Spleen (tissue), 11 donors: ENCODE results near the gene SOX8. TPM values are rescaled to one million over a fixed set of nuclear protein-coding genes. Genes with fewer than 3 reads are reported as not detected.
A peak's percentile ranks its signal among the peaks of the same experiment; 100 is the strongest.

ENCODE experiments used
- DNase-seq: peaks from one replicate; pipeline ENCODE4 v3.0.0-alpha.2; 2020
- H3K27ac ChIP-seq, 8 donors: fragments of 200-600 bp; sonication (generic) in 7 of 8; 1 replicate in 4 of 8; 2 replicates in 4 of 8; pipeline versions ENCODE4 v1.5.0 to v1.8.0; 2016 to 2021; ENCODE audit warnings: inconsistent platforms in 4 of 8, mild to moderate bottlenecking in 4 of 8, moderate library complexity in 1 of 8
- H3K27me3 ChIP-seq, 7 donors: fragments of 200-600 bp; sonication (generic) in 6 of 7; replicated peaks in 1 of 7; 1 replicate in 4 of 7; 2 replicates in 3 of 7; pipeline versions ENCODE4 v1.5.0 to v1.8.0; 2016 to 2021; ENCODE audit warnings: inconsistent platforms in 3 of 7, mild to moderate bottlenecking in 1 of 7
- H3K36me3 ChIP-seq, 6 donors: fragments of 200-600 bp; sonication (generic) in 5 of 6; 1 replicate in 4 of 6; 2 replicates in 2 of 6; pipeline versions ENCODE4 v1.5.0 to v1.8.0; 2016 to 2021; ENCODE audit warnings: inconsistent platforms in 2 of 6
- H3K4me1 ChIP-seq, 6 donors: fragments of 200-600 bp; sonication (generic) in 5 of 6; 1 replicate in 3 of 6; 2 replicates in 3 of 6; pipeline versions ENCODE4 v1.5.0 to v1.8.0; 2016 to 2021; ENCODE audit warnings: inconsistent platforms in 3 of 6
- H3K4me3 ChIP-seq, 8 donors: fragments of 200-600 bp; sonication (generic) in 7 of 8; 1 replicate in 4 of 8; 2 replicates in 4 of 8; pipeline versions ENCODE4 v1.5.0 to v1.8.0; 2016 to 2021; ENCODE audit warnings: inconsistent platforms in 4 of 8, mild to moderate bottlenecking in 4 of 8, moderate library complexity in 2 of 8
- H3K9me3 ChIP-seq, 8 donors: fragments of 200-600 bp; sonication (generic) in 7 of 8; 1 replicate in 4 of 8; 2 replicates in 4 of 8; pipeline versions ENCODE4 v1.5.0 to v1.8.0; 2016 to 2021; ENCODE audit warnings: inconsistent platforms in 4 of 8
- CTCF ChIP-seq, 11 experiments: fragments of 200-600 bp in 7 of 11; fragments of 450-650 bp in 4 of 11; sonication (generic) in 4 of 11; IDR thresholded peaks in 8 of 11; conservative IDR thresholded peaks in 3 of 11; 1 replicate in 7 of 11; 2 replicates in 4 of 11; pipeline versions ENCODE4 v1.4.0 to v1.8.0; 2016 to 2021; ENCODE audit warnings: antibody characterized with exemption in 11 of 11, inconsistent platforms in 4 of 11, mild to moderate bottlenecking in 1 of 11
- POLR2A ChIP-seq, 3 donors: fragments of 450-650 bp; IDR thresholded peaks; one replicate each; pipeline ENCODE4 v1.5.1; 2017; ENCODE audit warnings: antibody characterized with exemption in 3 of 3, mild to moderate bottlenecking in 1 of 3
- POLR2AphosphoS5 ChIP-seq, 3 donors: sonication (generic); formaldehyde crosslinking; IDR thresholded peaks; one replicate each; pipeline ENCODE4 v1.5.1; 2017; ENCODE audit warnings: antibody characterized with exemption in 3 of 3
- WGBS, 5 donors: extraction: QIAGEN DNeasy Blood & Tissue Kit in 3 of 5; methylation state at CpG; one replicate each; pipeline versions ENCODE4 v1.1.5 to v1.1.7; 2013 to 2018; 5-methylcytosine and 5-hydroxymethylcytosine counted together
- intact Hi-C: fragments of 100-400 bp; cut with DNase I; formaldehyde crosslinking; loops from one replicate; pipeline ENCODE4 v1.15.0; 2023; ENCODE audit warnings: low total_unique reads
- polyA plus RNA-seq, 3 donors: library from polyadenylated mRNA; stranded (reverse); fragments of 200-250 nt; gene quantifications; one replicate each; pipeline ENCODE4 v1.2.1, GENCODE V29; 2013
- total RNA-seq, 7 donors: library from RNA; depleted of rRNA in 3 of 7; stranded (reverse); fragments of >200 nt in 3 of 7; fragmentation: NEBNext Ultra II Directional in 4 of 7; extraction: Animal tissue kit (Norgen Biotek cat#: 25700) in 4 of 7; gene quantifications; one replicate each; pipeline versions ENCODE4 v1.1.0 to v1.2.1, GENCODE V29; 2016 to 2021
- donor health status: healthy with polysubstance abuse.
- donor health status: DM: no; HTN: no; CAD: no; lungs with moderate emphysema.
- donor health status: DM: no; HTN: no; CAD: no.
- donor health status: Bipolar disorder and iron deficiency.
- donor health status: healthy.
- donor health status: DM: no; HTN: no; CAD: no.
- donor health status: DM: yes; HTN: yes; CAD: no.

SOX8 gene
- total and polyA plus RNA-seq, 10 donors: 0.60 to 3.7 (median 1.7) TPM

DNA sequence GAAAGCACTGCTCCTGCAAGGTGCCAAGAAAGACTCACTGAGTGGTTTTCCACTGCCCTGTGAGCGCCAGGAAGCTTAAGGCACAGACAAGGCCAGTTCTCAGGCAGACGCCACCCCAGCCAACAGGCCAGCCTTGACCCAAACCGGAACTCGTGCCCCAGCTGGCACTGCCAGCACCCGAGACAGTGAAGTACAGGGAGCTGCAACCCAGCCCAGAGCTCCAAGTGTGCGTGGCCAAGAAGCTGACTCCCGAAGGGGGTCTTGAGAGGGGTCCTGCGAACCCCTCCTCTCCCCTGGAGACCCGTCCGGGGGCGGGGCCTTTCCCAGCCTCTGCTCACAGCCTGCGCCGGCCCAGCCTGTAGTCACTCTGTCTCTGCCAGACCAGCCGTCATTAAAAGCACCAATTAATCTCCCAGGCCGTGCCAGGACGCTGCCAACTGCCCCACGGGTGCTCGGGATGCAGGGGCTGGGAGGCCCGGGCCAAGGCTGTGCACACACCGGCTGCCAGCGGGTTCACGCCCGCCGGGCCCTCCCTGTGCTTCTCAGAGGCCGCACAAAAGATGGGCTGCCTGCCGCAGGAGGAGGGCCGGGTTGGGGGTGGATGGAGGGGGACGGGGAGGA lies 4.4 kb upstream of the SOX8 start:
- intact Hi-C loops: loop anchor here (10.0 kb wide), 1 partner anchor 162 kb away; no protein-coding TSS in a partner anchor
- Histone ChIP-seq H3K27me3 (peaks cover 0 to 52% (median 23%) of the 10 kb centered on the region in 7 donors), H3K9me3 (no peaks in the 10 kb centered on the region), H3K36me3 (no peaks in the 10 kb centered on the region), H3K4me1 (peaks cover 12 to 79% (median 47%) of the 10 kb centered on the region in 6 donors), H3K4me3 (no peak overlapping the region), H3K27ac (peak overlapping the region in 5 of 8 donors; percentile 44 to 74 (median 60))
- 45 to 62% (median 52%) methylated on average over 20 to 28 of the region's 28 CpGs for WGBS, 5 donors
- TF ChIP-seq POLR2AphosphoS5 (IDR thresholded peaks at IDR 0.05) (peak; percentile 69 to 81 (median 81)), POLR2A (IDR thresholded peaks at IDR 0.05) (no peak)
- DNase-seq: no peak

- TF ChIP-seq POLR2AphosphoS5 (IDR thresholded peaks at IDR 0.05) (no peak), CTCF (IDR thresholded peaks at IDR 0.05 in 8 of 11, conservative IDR thresholded peaks at IDR 0.05 in 3 of 11) (no peak)
- WGBS, 5 donors: 57 to 97% (median 89%) methylated on average over 8 of the region's 8 CpGs
- no peak for DNase-seq
- peaks cover 14 to 83% (median 52%) of the 10 kb centered on the region in 6 donors for H3K4me1 ChIP-seq
- peaks cover 0 to 59% (median 29%) of the 10 kb centered on the region in 7 donors for H3K27me3 ChIP-seq
- no peak overlapping the region for H3K4me3 ChIP-seq
- peak overlapping the region in 2 of 8 donors; percentile 58 to 60 for H3K27ac ChIP-seq
- intact Hi-C loops: loop anchor here (10.0 kb wide), 1 partner anchor 163 kb away; no protein-coding TSS in a partner anchor
- no peaks in the 10 kb centered on the region for H3K9me3 ChIP-seq
- H3K36me3 ChIP-seq: no peaks in the 10 kb centered on the region
Observed at GRCh38 chr16:977896-978295, 3.7 kb upstream of the SOX8 start.

- no peak for DNase-seq
- no peaks in the 10 kb centered on the region for H3K9me3 ChIP-seq
- intact Hi-C loops: loop anchor here (10.0 kb wide), 1 partner anchor 164 kb away; no protein-coding TSS in a partner anchor
- peaks cover 0 to 64% (median 29%) of the 10 kb centered on the region in 7 donors for H3K27me3 ChIP-seq
- 73 to 89% (median 77%) methylated on average over 4 to 9 of the region's 9 CpGs for WGBS, 5 donors
- no peak overlapping the region for H3K4me3 ChIP-seq
- TF ChIP-seq POLR2AphosphoS5 (IDR thresholded peaks at IDR 0.05): no peak
- no peak for TF ChIP-seq POLR2A (IDR thresholded peaks at IDR 0.05)
- no peak for TF ChIP-seq CTCF (IDR thresholded peaks at IDR 0.05 in 8 of 11, conservative IDR thresholded peaks at IDR 0.05 in 3 of 11)
- no peak overlapping the region for H3K27ac ChIP-seq
- peaks cover 14 to 83% (median 53%) of the 10 kb centered on the region in 6 donors for H3K4me1 ChIP-seq
- no peaks in the 10 kb centered on the region for H3K36me3 ChIP-seq
Observed at GRCh38 chr16:978403-978802, 3.2 kb upstream of the SOX8 start.

DNA sequence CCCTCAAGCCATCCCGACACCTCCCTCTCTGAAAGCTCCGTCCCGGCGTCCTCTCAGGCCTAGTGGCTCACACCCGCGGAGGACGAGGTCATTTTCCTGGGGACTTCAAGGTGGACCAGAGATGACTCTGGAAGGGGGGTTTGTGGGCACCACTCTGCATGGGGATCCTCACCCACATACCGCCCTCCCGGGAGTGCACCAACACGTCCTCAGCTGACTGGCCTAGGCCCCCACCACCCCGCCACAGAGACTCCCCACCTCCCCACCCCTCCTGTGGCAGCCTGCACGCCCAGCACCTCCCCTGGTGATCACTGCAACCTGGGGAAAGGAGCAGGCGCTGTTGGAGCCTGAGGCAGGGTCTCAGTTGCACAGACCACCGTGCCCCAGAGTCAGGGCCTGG lies 2.4 kb upstream of the SOX8 start:
- 77 to 88% (median 85%) methylated on average over 10 to 14 of the region's 14 CpGs for WGBS, 5 donors
- intact Hi-C loops: loop anchor here (10.0 kb wide), 1 partner anchor 164 kb away; no protein-coding TSS in a partner anchor
- Histone ChIP-seq H3K4me1 (peaks cover 14 to 80% (median 53%) of the 10 kb centered on the region in 6 donors), H3K9me3 (no peaks in the 10 kb centered on the region), H3K27ac (no peak overlapping the region), H3K4me3 (no peak overlapping the region), H3K36me3 (no peaks in the 10 kb centered on the region), H3K27me3 (peaks cover 0 to 72% (median 29%) of the 10 kb centered on the region in 7 donors)
- TF ChIP-seq CTCF (IDR thresholded peaks at IDR 0.05 in 8 of 11, conservative IDR thresholded peaks at IDR 0.05 in 3 of 11) (no peak), POLR2AphosphoS5 (IDR thresholded peaks at IDR 0.05) (no peak), POLR2A (IDR thresholded peaks at IDR 0.05) (no peak)
- DNase-seq: no peak
